HepG2 (cell line): Measurements from ENCODE around the gene DUSP22. TPM values are rescaled to one million over a fixed set of nuclear protein-coding genes. Genes with fewer than 3 reads are reported as not detected.

Experiments
- ATAC-seq: fragments of 200-7000 bp; cut with Tn5 transposase; 3 replicates; pipeline ENCODE4 v1.9.1; 2020; ENCODE audit warnings: mild to moderate bottlenecking, moderate library complexity
- BruUV-seq: library from RNA; stranded (reverse); fragments of 400-500 nt; replicated peaks from 2 replicates; lab custom pipeline; 2021; lab: Mats Ljungman, UMichigan
- CTCF ChIA-PET: fragments of 300-600 bp; formaldehyde crosslinking; extraction: SDS; loops from one replicate; lab custom pipeline; 2021; ENCODE audit warnings: low total read pairs, inconsistent platforms, low intra/inter-chr PET ratio; lab: Yijun Ruan, JAX
- POLR2A ChIA-PET: fragments of 350-600 bp; sonication (Branson Sonifier 250); formaldehyde crosslinking; loops from one replicate; lab custom pipeline; 2020; ENCODE audit warnings: antibody characterized with exemption, inconsistent platforms; lab: Yijun Ruan, JAX
- DNase-seq: peaks from one replicate; pipeline ENCODE4 v3.0.0-alpha.2; 2015; ENCODE audit warnings: low spot score
- FAIRE-seq: peaks from 3 replicates; lab custom pipeline; 2011; peaks lifted over from hg19 to GRCh38; lab: Jason Lieb, UNC
- H2AFZ ChIP-seq: one replicate; pipeline ENCODE4 v1.6.1; 2011; ENCODE audit warnings: low read length, inconsistent platforms
- H3K27ac ChIP-seq: fragments of 300-600 bp; 3 replicates; pipeline ENCODE4 v1.8.0; 2011; ENCODE audit warnings: mixed run types, mild to moderate bottlenecking, mixed read lengths, low read length, inconsistent platforms; ENCODE audit not compliant: insufficient read depth; ENCODE audit errors: extremely low read length
- H3K27me3 ChIP-seq, 2 experiments: fragments of 200-600 bp in 1 of 2; 2 replicates in 1 of 2; 3 replicates in 1 of 2; pipeline versions ENCODE4 v1.6.0 to v1.8.0; 2011; ENCODE audit warnings: low read length in 2 of 2, mild to moderate bottlenecking in 2 of 2, moderate library complexity in 2 of 2, inconsistent platforms in 1 of 2; ENCODE audit not compliant: insufficient read depth in 2 of 2, control insufficient read depth in 1 of 2
- H3K36me3 ChIP-seq, 2 experiments: fragments of 200-600 bp in 1 of 2; replicated peaks in 1 of 2; 2 replicates in 1 of 2; 3 replicates in 1 of 2; pipeline versions ENCODE4 v1.5.1 to v1.8.0; 2011; ENCODE audit warnings: low read length in 2 of 2, inconsistent platforms in 1 of 2; ENCODE audit not compliant: insufficient read depth in 2 of 2, control insufficient read depth in 1 of 2
- H3K4me1 ChIP-seq: 2 replicates; pipeline ENCODE4 v1.5.1; 2012; ENCODE audit warnings: low read length, inconsistent platforms; ENCODE audit not compliant: insufficient read depth
- H3K4me2 ChIP-seq: 2 replicates; pipeline ENCODE4 v1.6.0; 2011; ENCODE audit warnings: low read depth, low read length, inconsistent platforms
- H3K4me3 ChIP-seq, 3 experiments: fragments of 200-600 bp in 1 of 3; sonication (generic), shearing (Covaris generic) in 1 of 3; replicated peaks in 1 of 3; 2 replicates each; pipeline ENCODE4 v1.5.1; 2011 to 2016; ENCODE audit warnings: low read length in 3 of 3, inconsistent platforms in 2 of 3, low read depth in 2 of 3, mild to moderate bottlenecking in 2 of 3, control low read depth in 1 of 3, mixed read lengths in 1 of 3; ENCODE audit not compliant: insufficient read depth in 1 of 3
- H3K79me2 ChIP-seq: one replicate; pipeline ENCODE4 v1.6.1; 2011; ENCODE audit warnings: low read length, inconsistent platforms; ENCODE audit not compliant: insufficient read depth
- H3K9ac ChIP-seq: 2 replicates; pipeline ENCODE4 v1.6.0; 2011; ENCODE audit warnings: mild to moderate bottlenecking, low read depth, low read length, inconsistent platforms; ENCODE audit not compliant: insufficient read depth
- H3K9me3 ChIP-seq: 2 replicates; pipeline ENCODE4 v1.5.1; 2012; ENCODE audit warnings: mild to moderate bottlenecking, low read length
- H4K20me1 ChIP-seq: 2 replicates; pipeline ENCODE4 v1.6.0; 2011; ENCODE audit warnings: inconsistent platforms, mild to moderate bottlenecking, low read length, moderate library complexity; ENCODE audit not compliant: insufficient read depth
- BORCS8-MEF2B ChIP-seq: sonication (generic); formaldehyde crosslinking; IDR thresholded peaks from 2 replicates; pipeline ENCODE4 v1.8.0; 2022; ENCODE audit warnings: mild to moderate bottlenecking, missing genetic modification reagents
- HDAC2 ChIP-seq: sonication (generic); formaldehyde crosslinking; IDR thresholded peaks from 2 replicates; pipeline ENCODE4 v1.4.0; 2020; ENCODE audit warnings: missing genetic modification reagents
- HMG20B ChIP-seq: conservative IDR thresholded peaks from 2 replicates; pipeline ENCODE4 v1.6.1; 2016; ENCODE audit warnings: missing genetic modification reagents, missing compliant biosample characterization
- KLF9 ChIP-seq: IDR thresholded peaks from 2 replicates; pipeline ENCODE4 v1.6.1; 2016; ENCODE audit warnings: low read depth
- MIER2 ChIP-seq: IDR thresholded peaks from 2 replicates; pipeline ENCODE4 v1.6.1; 2016; ENCODE audit warnings: missing biosample characterization, missing genetic modification reagents
- MTA1 ChIP-seq: sonication (generic); formaldehyde crosslinking; IDR thresholded peaks from 2 replicates; pipeline ENCODE4 v1.4.0; 2020; ENCODE audit warnings: missing genetic modification reagents, mild to moderate bottlenecking, borderline replicate concordance
- RARA ChIP-seq: IDR thresholded peaks from 2 replicates; pipeline ENCODE4 v1.6.1; 2016; ENCODE audit warnings: missing genetic modification reagents, missing compliant biosample characterization
- SSRP1 ChIP-seq: IDR thresholded peaks from 2 replicates; pipeline ENCODE4 v1.6.1; 2016; ENCODE audit warnings: control low read depth
- TEAD3 ChIP-seq: optimal IDR thresholded peaks from 2 replicates; pipeline ENCODE3; 2016; ENCODE audit warnings: borderline replicate concordance
- TSC22D2 ChIP-seq: sonication (generic); formaldehyde crosslinking; IDR thresholded peaks from 2 replicates; pipeline ENCODE4 v1.5.1; 2020; ENCODE audit warnings: missing genetic modification reagents, mild to moderate bottlenecking, borderline replicate concordance
- ZNF18 ChIP-seq: sonication (generic); formaldehyde crosslinking; IDR thresholded peaks from 2 replicates; pipeline ENCODE4 v1.8.0; 2022; ENCODE audit warnings: mild to moderate bottlenecking, missing genetic modification reagents; ENCODE audit not compliant: insufficient replicate concordance
- ZNF20 ChIP-seq: sonication (generic); formaldehyde crosslinking; IDR thresholded peaks from 2 replicates; pipeline ENCODE4 v1.4.0; 2020; ENCODE audit warnings: mild to moderate bottlenecking, moderate library complexity, missing genetic modification reagents
- ZNF256 ChIP-seq: sonication (generic); formaldehyde crosslinking; conservative IDR thresholded peaks from 2 replicates; pipeline ENCODE4 v1.4.0; 2020; ENCODE audit warnings: missing genetic modification reagents
- ZNF335 ChIP-seq: sonication (generic); formaldehyde crosslinking; IDR thresholded peaks from 2 replicates; pipeline ENCODE4 v1.4.0; 2020; ENCODE audit warnings: missing genetic modification reagents
- ZNF343 ChIP-seq: sonication (generic); formaldehyde crosslinking; IDR thresholded peaks from 2 replicates; pipeline ENCODE4 v1.4.0; 2020; ENCODE audit warnings: mild to moderate bottlenecking, missing genetic modification reagents
- ZNF430 ChIP-seq: sonication (generic); formaldehyde crosslinking; IDR thresholded peaks from 2 replicates; pipeline ENCODE4 v1.9.0; 2021; ENCODE audit warnings: mild to moderate bottlenecking, missing genetic modification reagents
- ZNF879 ChIP-seq: sonication (generic); formaldehyde crosslinking; IDR thresholded peaks from 2 replicates; pipeline ENCODE4 v1.8.1; 2023; ENCODE audit warnings: missing genetic modification reagents
- WGBS: methylation state at CpG from one replicate; pipeline ENCODE4 v1.1.6; 2017; ENCODE audit warnings: low lambda C conversion rate; 5-methylcytosine and 5-hydroxymethylcytosine counted together
- in situ Hi-C: cut with HindIII; loops from 2 replicates; pipeline ENCODE4 v1.10.0; 2017; ENCODE audit warnings: low pct_unique_long_range_greater_than_20kb; ENCODE audit not compliant: extremely low pct_ligation_motif_present
- intact Hi-C: fragments of 100-400 bp; cut with micrococcal nuclease; formaldehyde crosslinking; loops from one replicate; pipeline ENCODE4 v1.10.0; 2022; ENCODE audit not compliant: unreplicated experiment
- polyA plus RNA-seq, 8 experiments: library from polyadenylated mRNA; depleted of rRNA in 3 of 8; stranded (reverse) in 7 of 8; unstranded in 1 of 8; fragments of >200 nt; fragmentation: Illumina TruSeq in 4 of 8; extraction: Trizol in 4 of 8; gene quantifications; 2 replicates each; pipeline versions ENCODE4 v1.2.1 to v1.2.3, GENCODE V29; 2011 to 2016; ENCODE audit warnings: low read depth in 4 of 8, missing spikeins in 1 of 8, mixed read lengths in 1 of 8; ENCODE audit not compliant: insufficient read depth in 1 of 8
- total RNA-seq, 5 experiments: library from RNA; depleted of rRNA; stranded (reverse); fragments of >200 nt; fragmentation: Illumina TruSeq; extraction: Trizol; gene quantifications; 2 replicates each; pipeline ENCODE4 v1.2.3, GENCODE V29; 2016; ENCODE audit warnings: low read depth in 1 of 5
- TF ChIP-seq, protein P1 (sequence below): sonication (generic); formaldehyde crosslinking; IDR thresholded peaks from 2 replicates; pipeline ENCODE4 v1.4.0; 2020; ENCODE audit warnings: missing genetic modification reagents

The DUSP22 gene
- total and polyA plus RNA-seq, 2 of the 13 experiments (the other 11 are each of a cell fraction or from before 2014, with no cell fraction given) = 20.2 to 32.8 TPM

DNA sequence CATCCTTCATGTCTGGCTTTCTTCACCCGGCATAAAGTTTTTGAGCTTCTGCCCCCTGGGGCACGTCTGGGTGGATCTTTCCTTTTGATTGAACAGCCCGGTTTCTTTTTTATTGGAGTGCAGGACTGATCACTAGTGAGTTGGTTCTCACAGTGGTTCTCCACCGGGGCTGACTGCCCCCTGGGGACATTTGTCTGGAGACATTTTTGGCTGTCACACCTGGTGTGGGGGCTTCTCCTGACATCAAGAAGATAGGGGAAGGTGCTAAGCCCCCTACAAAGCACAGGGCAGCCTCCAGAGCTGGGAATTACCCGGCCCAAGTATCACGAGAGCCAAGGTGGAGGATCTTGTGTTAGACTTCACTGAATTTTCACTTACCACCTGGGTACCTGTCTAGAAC is 73.5 kb downstream of the DUSP22 start:
- no TSS peak for BruUV-seq
- TF ChIP-seq ZNF20 (CRISPR knock-in tag) (no peak), HDAC2 (CRISPR knock-in tag) (no peak), SSRP1 (CRISPR knock-in tag) (no peak), MIER2 (CRISPR knock-in tag) (no peak), ZNF256 (CRISPR knock-in tag) (no peak), MTA1 (CRISPR knock-in tag) (no peak), BORCS8-MEF2B (CRISPR knock-in tag) (no peak), ZNF335 (CRISPR knock-in tag) (no peak), ZNF430 (no peak), ZNF18 (CRISPR knock-in tag) (no peak), TSC22D2 (CRISPR knock-in tag) (no peak), HMG20B (CRISPR knock-in tag) (no peak), ZNF879 (CRISPR knock-in tag) (no peak), RARA (CRISPR knock-in tag) (no peak), KLF9 (CRISPR knock-in tag) (no peak), ZNF343 (CRISPR knock-in tag) (no peak), TEAD3 (CRISPR knock-in tag) (no peak)
- TF ChIP-seq, protein P1, sequence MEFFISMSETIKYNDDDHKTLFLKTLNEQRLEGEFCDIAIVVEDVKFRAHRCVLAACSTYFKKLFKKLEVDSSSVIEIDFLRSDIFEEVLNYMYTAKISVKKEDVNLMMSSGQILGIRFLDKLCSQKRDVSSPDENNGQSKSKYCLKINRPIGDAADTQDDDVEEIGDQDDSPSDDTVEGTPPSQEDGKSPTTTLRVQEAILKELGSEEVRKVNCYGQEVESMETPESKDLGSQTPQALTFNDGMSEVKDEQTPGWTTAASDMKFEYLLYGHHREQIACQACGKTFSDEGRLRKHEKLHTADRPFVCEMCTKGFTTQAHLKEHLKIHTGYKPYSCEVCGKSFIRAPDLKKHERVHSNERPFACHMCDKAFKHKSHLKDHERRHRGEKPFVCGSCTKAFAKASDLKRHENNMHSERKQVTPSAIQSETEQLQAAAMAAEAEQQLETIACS (CRISPR knock-in tag) = no peak
- WGBS = 21% methylated on average over 6 of the region's 6 CpGs
- H3K36me3 ChIP-seq = no peaks in the 10 kb centered on the region
- in situ Hi-C loops (no loop called here), intact Hi-C loops (no loop called here)
- no peaks in the 10 kb centered on the region for H4K20me1 ChIP-seq
- H3K4me2 ChIP-seq = no peak overlapping the region
- H2AFZ ChIP-seq = no peak overlapping the region
- FAIRE-seq = no peak
- DNase-seq = no peak
- POLR2A ChIA-PET = no interaction called here
- H3K9me3 ChIP-seq = no peaks in the 10 kb centered on the region
- no peak for ATAC-seq
- H3K27ac ChIP-seq = no peak overlapping the region
- H3K9ac ChIP-seq = no peak overlapping the region
- no peaks in the 10 kb centered on the region for H3K79me2 ChIP-seq
- CTCF ChIA-PET = no interaction called here
- no peak overlapping the region for H3K4me3 ChIP-seq
- H3K27me3 ChIP-seq = peaks cover 5 to 43% of the 10 kb centered on the region in 2 experiments; a peak in 4 of 5 replicates
- H3K4me1 ChIP-seq = peaks cover 14% of the 10 kb centered on the region
